G401.6 (cell line): ENCODE results near the gene HTR3B.
"Not testable (repeated sequence)": the region's sequence is repeated elsewhere in the genome, so short reads cannot be mapped to it uniquely, and the experiment has no call there.

ENCODE experiments used
- FAIRE-seq: peaks from 2 replicates; lab custom pipeline; 2012; peaks lifted over from hg19 to GRCh38; lab: Jason Lieb, UNC

Gene HTR3B

DNA sequence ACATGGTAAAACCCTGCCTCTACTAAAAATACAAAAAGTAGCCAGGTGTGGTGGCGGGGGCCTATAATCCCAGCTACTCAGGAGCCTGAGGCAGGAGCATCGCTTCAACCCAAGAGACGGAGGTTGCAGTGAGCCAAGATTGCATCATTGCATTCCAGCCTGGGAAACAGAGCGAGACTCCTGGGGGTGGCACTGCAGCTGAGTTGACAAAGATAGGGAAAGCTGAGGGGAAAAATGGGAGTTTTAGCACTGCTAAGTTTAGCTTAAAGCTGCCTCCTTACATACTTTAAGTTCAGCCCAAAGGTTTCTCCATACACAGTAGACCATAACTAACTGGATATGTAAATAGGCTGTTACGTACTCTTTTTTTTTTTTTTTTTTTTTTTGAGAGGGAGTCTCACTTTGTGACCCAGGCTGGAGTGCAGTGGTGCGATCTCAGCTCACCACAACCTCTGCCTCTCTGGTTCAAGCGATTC, 20.2 kb upstream of the HTR3B start:
- FAIRE-seq, result no peak

DNA sequence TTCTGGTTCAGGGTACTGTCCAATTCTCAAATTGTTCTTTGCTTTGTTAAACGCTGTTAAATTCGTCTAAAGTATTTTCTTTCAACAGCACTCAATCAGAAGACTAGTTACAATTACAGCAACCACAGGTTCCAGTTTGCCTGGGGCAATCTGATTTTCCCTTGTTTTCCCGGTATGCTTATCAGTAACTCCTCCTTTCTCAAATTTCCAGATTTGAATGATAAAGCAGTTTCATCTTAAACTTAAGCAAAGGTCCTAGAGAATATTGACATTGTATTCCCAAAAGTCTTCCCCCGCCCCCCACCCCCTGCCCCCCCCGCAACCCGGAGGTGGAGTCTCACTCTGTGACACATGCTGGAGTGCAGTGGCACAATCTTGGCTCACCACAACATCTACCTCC, 18.7 kb upstream of the HTR3B start:
- FAIRE-seq, result no peak

DNA sequence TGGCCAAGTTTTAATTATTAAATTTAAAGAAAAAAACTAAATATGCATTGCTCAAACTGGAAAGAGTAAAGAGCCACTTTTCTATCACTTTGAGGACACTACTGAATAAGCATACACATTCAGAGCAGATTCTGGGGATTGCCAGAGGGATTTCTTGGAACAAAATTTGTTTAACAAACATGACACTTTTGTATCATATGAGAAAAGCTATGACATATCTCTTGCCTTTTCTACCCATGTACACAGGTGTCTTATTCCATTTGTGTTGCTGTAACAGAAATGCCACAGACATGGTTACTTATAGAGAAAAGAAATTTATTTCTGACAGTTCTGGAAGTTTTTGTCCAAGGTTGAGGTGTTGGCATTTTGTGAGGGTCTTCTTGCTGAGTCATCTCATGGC, 15.7 kb upstream of the HTR3B start:
- FAIRE-seq, result no peak

DNA sequence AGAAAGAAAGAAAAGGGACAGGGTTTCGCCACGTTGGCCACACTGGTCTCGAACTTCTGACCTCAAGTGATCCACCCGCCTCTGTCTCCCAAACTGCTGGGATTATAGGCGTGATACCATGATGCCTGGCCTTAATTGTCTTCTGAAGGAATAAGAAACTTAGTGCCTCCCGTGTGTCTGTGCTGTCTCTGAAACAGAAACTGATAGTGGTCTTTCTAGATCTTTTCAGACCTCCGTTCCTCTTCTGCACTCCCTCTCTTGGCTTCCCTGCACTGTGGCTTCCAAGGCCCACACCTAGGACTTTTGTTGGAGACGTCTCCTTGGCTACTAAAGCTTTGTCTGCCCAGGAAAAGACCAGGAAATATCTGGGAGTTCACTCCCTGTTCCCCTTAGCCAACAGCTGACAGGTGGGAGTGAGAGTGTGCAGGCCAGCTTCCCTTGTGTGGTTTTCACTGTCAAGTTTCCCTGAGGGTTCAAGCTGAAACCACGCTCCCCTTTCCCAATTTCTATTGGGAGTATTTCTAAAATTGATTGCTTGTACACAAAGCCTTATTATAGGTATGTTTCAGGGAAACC, 10.1 kb upstream of the HTR3B start:
- FAIRE-seq, result no peak

DNA sequence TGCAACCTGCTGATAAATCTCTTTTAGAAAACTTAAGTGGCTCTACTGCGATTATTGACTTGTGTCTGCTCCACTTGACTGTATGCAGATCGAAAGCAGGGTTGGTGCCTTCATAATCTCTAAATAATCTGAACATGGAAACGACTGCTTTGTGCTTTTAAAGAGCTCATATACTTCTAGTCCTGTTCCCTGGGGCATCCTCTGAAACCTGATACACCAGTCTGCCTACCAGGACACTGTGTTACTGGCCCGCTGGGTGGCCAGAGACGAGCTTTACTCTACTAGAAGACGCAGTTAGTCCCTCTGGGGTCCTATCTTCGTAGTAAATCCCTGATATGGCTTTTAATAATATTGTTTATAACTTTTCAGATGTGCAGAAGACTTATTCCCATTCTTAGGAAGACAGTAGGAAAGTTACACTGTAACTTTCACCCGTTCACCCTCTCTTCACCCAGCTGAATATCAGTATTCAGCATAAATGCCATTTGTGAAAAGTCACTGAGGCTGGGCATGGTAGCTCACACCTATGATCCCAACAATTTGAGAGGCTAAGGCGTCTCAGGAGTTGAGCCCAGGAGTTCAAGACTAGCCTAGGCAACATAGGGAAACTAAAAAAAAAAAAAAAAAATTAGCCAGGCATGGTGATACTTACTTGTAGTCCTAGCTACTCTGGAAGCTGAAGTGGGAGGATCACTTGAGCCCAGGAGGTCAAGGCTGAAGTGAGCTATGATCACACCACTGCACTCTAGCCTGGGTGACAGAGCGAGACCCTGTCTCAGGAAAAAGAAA, 9.0 kb upstream of the HTR3B start:
- FAIRE-seq, result no peak

DNA sequence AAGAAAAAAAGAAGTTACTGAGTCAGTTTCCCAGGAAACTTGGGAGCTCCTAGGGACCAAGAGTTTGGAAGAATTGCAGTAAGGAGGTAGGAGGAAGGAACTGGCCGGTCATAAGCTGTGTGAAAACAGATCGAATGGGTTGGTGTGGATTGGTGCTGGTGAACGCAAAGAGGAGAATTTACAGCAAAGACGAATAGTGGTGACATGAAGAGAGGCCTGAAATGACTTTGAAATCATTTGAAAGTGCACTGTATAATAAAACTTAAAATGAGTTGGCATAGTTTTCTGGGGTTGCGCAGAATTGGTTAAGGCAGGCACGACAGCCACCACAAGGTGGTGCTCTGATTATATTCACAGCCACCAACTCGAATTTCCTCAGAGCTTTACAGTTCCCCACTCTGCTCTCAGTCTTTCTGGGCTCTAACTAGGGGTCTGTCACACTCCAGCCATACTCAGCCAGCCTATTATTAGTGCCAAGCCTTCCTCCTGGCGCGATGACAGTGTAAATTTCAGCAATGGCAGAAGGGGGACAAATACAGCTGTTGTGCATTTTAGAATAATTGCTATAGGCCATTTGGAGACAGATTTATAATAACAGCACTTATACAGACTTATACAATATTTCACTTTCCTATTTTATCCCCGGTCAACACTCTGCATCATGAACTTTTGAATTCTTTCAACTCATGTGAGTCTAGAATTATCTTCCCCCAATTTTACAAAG, 8.3 kb upstream of the HTR3B start:
- no peak for FAIRE-seq

DNA sequence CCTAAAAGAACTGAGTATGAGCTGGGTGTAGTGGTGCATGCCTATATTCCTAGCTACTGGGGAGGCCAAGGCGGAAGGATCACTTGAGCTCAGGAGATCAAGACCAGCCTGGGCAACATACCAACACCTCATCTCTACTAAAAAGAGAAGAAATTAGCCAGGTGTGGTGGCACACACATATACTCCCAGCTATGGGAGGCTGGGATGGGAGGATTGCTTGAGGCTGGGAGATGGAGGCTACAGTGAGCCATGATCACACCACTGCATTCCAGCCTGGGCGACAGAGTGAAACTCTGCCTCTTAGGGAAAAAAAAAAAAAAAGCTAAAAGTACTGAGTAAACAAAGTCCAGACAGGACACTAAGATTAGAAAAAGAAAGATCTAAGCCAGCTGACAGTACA, 3.5 kb upstream of the HTR3B start:
- FAIRE-seq, result no peak

DNA sequence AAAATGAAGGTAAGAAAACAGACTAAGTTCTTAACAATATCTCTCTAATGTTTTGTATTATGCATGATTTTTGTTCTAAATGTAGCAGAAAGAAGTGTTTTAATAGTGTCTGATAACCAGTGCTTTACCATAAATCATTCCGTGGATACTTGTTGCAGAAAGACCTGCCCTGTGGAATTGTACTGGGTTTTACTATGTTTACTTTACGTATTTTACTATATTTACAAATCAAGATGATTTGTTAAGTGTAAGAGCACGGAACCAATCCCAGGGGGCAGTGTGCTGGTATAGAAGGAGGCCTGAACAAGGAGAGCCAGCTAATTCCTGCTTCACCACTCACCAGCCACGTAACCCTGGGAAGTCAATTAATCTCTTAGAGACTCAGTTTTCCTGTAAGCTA, 1.4 kb downstream of the HTR3B start:
- no peak for FAIRE-seq

DNA sequence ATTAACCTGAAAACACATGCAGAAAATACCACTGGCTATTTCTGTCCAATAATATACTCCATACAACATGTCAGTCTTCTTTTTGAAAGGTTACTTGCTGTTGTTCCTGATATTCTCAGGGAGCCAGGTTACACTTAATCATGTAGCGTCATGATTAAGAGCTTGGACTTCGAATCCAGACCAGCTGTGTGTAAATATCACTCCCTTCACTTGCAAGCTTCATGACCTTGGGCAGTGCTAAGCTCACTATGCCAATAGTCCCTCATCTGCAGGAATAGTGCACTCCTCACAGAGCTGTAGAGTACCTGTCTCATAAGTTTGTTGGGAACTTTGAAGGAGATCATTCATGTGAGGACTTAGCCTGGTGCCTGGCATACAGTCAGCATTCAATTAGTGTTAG, 1.9 kb downstream of the HTR3B start:
- FAIRE-seq, result no peak

DNA sequence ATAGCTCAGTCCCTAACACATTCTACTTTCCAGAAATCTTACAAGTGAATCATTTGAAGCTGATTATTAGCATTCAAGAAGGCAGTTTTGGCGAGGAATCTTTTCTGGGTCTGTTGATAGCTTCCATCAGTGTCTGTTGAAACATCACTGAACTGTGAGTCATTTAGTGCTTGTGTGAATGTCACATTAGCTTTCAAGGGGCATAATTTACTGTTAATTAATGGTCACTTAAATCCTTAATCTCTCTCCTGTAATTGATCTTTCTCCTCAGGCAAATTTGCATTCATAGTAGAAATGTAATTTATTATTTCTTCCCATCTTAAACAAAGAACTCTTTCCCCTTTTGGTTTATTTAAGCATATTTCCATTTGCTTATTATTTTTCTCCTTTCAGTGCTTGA, 2.6 kb downstream of the HTR3B start:
- no peak for FAIRE-seq

DNA sequence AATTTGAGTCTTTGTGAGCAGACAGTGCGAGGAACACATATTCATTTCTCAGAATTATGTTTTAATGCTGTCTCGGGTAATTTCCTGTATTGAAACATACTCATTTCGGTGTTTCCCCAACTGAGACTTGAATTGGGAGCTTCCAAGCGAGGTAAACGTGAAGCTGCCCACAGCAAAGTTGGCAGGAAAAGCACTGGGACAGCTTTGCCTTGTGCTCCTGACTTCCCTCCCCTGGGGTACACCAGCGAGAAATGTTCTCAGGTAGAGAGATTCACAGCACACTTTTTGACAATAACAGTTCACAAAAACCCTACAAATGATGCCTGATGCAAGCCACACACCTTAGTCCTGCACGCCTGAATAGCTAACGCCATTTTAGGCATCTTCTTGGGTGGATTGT, 3.1 kb downstream of the HTR3B start:
- FAIRE-seq, result no peak

DNA sequence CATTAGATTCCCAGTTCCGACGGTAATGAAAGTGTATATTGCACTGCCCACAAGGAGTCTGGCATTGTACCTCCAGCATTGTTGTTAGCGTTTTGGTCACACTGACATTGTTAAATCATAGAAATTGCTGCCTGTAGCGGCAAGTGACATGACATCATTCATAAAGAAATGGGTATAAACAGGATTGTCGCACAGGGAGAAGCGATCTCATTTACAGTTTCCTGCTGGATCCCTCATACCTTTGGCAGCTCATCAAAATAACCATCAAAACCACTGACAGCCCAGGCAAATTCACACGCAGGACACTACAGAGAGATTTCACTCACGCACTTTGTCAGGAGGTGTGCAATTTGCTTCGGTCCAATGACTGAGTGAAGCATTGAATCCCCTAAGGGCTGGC, 3.5 kb downstream of the HTR3B start:
- no peak for FAIRE-seq

DNA sequence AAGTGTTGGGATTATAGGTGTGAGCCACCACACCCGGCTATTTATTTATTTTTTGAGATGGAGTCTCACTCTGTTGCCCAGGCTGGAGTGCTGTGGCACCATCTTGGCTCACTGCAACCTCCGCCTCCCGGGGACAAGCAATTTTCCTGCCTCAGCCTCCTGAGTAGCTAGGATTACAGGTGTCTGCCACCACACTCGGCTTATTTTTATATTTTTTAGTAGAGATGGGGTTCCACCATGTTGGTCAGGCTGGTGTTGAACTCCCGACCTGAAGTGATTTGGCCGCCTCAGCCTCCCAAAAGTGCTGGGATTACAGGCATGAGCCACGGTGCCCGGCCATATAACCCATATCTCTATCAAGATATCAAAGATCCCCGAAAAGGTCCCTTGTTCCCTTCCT, 6.9 kb downstream of the HTR3B start:
- not testable (repeated sequence) for FAIRE-seq

DNA sequence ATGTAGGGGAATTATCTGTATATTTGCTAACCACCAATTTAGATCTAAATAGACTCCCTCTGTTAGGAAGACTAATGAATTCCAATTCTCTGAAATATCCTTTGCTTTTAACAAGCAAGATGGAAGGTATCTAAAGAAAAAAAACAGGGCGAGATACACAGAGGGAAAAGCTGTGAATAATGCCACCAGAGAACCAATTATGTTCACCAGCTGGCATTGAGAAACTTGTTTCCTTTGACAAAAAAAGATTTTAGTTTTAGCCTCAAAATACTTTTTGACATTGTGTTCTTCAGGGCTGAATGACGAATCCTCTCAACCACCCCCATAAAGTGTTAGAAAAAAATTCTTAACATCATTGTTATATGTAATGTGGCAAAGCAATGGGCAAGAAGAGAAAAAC, 19.0 kb downstream of the HTR3B start:
- no peak for FAIRE-seq

DNA sequence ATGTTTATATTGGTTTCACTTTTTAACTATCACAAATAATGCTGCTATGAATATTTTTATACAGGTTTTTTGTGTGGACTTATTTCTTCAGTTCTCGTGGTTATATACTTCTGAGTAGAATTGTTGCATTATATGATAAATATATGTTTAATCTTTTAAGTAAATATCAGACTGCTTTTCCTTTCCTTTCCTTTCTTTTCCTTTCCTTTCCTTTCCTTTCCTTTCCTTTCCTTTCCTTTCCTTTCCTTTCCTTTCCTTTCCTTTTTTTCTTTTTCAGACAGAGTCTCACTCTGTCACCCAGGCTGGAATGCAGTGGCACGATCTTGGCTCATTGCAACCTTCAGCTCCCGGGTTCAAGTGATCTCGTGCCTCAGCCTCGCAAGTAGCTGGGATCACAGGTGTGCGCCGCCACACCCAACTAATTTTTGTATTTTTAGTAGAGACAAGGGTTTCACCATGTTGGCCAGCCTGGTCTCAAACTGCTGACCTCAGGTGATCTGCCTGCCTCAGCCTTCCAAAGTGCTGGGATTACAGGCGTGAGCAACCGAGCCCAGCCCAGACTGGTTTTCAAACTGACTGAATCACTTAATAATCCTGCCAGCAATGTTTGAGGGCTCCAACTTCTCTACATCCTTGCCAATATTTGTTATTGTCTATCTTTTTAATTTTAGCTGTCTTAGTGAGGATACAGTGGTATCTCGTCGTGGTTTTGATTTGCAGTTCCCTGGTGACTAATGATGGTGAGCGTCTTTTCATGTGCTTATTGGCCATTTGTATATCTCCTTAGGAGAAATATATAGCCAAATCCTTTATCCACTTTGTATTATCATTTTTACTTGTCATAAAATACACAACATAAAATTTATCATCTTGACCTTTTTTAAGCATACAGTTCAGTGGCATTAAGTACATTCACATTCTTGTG, 21.9 kb downstream of the HTR3B start:
- FAIRE-seq, result no peak

DNA sequence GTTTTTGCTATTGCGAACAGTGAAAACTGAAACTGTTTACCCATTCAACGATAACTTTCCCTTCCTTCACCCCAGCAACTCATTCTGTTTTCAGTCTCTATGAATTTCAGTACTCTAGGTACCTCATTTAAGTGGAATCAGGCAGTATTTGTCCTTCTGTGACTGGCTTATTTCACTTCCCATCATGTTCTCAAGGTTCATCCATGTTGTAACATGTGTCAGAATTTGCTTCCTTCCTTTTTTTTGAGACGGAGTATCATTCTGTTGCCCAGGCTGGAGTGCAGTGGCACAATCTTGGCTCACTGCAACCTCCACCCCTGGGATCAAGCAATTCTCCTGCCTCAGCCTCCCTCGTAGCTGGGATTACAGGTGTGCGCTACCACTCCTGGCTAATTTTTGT, 23.7 kb downstream of the HTR3B start:
- FAIRE-seq, result no peak

DNA sequence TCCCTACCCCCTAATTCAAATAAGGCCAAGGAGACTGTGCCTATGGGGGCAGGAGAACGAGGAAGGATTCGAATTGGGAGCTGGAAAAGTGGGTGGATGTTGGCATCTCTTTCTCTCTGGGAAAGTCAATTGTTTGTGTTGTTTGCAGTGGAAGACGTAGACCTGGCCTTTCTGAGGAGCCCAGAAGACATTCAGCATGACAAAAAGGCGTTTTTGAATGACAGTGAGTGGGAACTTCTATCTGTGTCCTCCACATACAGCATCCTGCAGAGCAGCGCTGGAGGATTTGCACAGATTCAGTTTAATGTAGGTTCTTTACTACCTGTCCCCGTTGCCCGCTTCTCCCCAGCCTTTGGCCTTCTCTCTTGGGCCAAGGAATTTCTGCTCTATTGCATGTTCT, 28.2 kb downstream of the HTR3B start:
- FAIRE-seq, result no peak

DNA sequence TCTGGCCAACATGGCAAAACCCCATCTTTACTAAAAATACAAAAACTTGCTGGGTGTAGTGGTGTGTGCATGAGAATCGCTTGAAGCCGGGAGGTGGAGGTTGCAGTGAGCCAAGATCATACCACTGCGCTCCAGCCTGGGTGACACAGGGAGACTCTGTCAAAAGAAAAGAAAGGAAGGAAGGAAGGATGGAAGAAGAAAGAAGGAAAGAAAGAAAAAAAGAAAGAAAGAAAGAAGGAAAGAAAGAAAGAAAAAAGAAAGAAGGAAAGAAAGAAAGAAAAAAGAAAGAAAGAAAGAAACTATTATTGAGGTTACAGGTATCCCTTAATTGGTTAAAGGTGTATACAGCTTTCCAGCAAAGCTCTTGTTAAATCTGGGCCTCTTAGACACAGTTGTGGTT, 29.6 kb downstream of the HTR3B start:
- FAIRE-seq, result not testable (repeated sequence)

DNA sequence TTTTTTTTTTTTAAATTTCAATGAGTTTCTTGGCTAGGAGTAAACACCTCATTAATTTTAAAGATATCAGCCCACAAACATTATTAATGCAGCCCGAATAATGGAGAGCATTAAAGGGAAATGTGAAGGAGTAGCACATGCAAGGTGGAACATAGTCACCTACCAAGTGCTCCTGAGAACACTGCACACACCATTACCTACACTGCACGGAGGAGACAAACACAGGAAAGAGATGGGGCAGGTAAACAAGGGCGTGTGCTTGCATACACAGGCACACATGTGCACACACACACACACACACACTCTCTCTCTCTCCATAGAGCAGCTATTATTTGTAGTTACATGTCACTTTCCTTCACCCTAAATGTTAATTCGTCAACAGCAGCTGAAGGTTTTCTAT, 30.2 kb downstream of the HTR3B start:
- FAIRE-seq, result no peak

DNA sequence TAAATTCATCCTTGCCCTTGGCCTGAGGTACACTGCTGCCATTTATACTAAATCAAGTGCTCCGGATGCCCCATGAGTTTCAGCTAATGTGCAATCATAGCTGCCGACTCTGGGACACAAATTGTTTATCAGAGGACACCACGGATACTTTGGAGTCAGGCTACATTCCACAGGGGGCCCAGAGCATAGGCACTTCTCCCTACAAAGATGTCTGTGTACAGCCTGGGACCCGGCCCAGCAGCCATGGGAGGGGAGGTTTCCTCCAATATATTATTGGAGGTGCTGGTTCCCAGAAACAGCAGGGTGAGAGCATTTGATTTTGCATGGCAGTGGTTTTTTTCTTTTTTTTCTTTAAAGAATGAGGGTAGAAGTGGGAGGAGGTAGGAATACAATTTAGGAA, 31.3 kb downstream of the HTR3B start:
- no peak for FAIRE-seq

DNA sequence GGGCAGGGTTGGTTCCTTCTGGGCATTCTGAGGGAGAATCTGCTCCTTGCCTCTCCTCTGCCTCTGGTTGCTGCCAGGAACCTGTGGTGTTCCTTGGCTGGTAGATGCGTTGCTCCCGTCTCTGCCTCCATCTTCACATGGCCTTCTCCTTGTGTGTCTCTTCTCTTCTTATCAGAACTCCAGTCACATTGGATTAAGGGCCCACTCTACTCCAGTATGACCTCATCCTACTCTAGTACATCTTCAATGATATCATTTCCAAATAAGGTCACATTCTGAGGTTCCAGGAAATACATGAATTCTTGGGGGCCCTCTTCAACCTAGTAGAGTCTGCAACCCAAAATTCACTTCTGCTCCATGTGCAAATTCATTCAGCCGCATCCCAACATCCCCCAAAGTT, 33.3 kb downstream of the HTR3B start:
- FAIRE-seq, result no peak

DNA sequence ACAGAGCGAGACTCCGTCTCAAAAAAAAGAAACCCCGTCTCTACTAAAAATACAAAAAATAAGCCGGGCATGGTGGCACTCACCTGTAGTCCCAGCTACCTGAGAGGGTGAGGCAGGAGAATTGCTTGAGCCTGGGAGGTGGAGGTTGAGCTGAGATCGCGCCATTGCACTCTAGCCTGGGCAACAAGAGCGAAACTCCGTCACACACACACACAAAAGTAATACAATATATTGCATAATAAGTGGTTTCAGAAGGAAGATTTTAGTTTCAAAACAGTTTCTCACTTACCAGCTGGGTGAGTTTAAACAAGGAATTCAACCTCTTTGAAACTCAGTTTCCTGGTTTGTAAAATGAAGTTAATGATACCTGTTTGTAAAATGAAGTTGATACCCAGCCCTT, 37.7 kb downstream of the HTR3B start:
- no peak for FAIRE-seq

DNA sequence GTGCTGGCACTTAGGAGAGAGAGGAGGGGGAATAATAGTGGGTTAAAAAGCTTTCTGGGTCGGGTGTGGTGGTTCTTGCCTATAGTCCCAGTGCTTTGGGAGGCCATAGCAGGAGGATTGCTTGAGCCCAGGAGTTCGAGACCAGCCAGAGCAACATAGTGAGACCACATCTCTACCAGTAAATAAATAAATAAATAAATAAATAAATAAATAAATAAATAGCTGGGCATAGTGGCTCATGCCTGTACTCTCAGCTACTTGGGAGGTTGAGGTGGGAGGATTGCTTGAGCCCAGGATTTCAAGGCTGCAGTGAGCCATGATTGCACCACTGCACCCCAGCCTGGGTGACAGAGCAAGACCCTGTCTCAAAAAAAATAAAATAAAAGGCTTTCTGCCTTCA, 41.6 kb downstream of the HTR3B start:
- FAIRE-seq, result not testable (repeated sequence)
